Heart left ventricle (tissue), 16 donors: ENCODE results near the gene ASMTL. TPM values are rescaled to one million over a fixed set of nuclear protein-coding genes. Genes with fewer than 3 reads are reported as not detected.
A peak's percentile ranks its signal among the peaks of the same experiment; 100 is the strongest.

Experiments used
- ATAC-seq, 4 donors: fragments of 200-7000 bp; cut with Tn5 transposase; one replicate each; pipeline ENCODE4 v1.9.1; 2020 to 2022; ENCODE audit warnings: moderate library complexity in 4 of 4, mild to moderate bottlenecking in 3 of 4, moderate number of reproducible peaks in 1 of 4
- DNase-seq, 5 donors: peaks; one replicate each; pipeline ENCODE4 v3.0.0-alpha.2; 2020
- H3K27ac ChIP-seq, 12 donors: fragments of 200-600 bp; sonication (generic) in 4 of 12; one replicate each; pipeline versions ENCODE4 v1.5.0 to v1.8.0; 2016 to 2022; ENCODE audit warnings: mild to moderate bottlenecking in 2 of 12
- H3K27me3 ChIP-seq, 9 donors: fragments of 200-600 bp; sonication (generic) in 2 of 9; one replicate each; pipeline versions ENCODE4 v1.5.1 to v1.8.0; 2016 to 2022; ENCODE audit warnings: mild to moderate bottlenecking in 3 of 9
- H3K36me3 ChIP-seq, 9 donors: fragments of 200-600 bp; sonication (generic) in 2 of 9; one replicate each; pipeline versions ENCODE4 v1.5.0 to v1.8.0; 2018 to 2022; ENCODE audit warnings: mild to moderate bottlenecking in 2 of 9
- H3K4me1 ChIP-seq, 12 donors: fragments of 200-600 bp; sonication (generic) in 4 of 12; one replicate each; pipeline versions ENCODE4 v1.5.0 to v1.8.0; 2016 to 2022; ENCODE audit warnings: mild to moderate bottlenecking in 3 of 12
- H3K4me3 ChIP-seq, 12 donors: fragments of 200-600 bp; sonication (generic) in 4 of 12; one replicate each; pipeline versions ENCODE4 v1.5.0 to v1.8.0; 2017 to 2022; ENCODE audit warnings: mild to moderate bottlenecking in 9 of 12, moderate library complexity in 4 of 12
- H3K9me3 ChIP-seq, 12 donors: fragments of 200-600 bp; sonication (generic) in 4 of 12; one replicate each; pipeline versions ENCODE4 v1.5.0 to v1.8.0; 2016 to 2022; ENCODE audit warnings: mild to moderate bottlenecking in 1 of 12
- CTCF ChIP-seq, 12 donors: fragments of 200-600 bp; sonication (generic) in 4 of 12; IDR thresholded peaks; one replicate each; pipeline versions ENCODE4 v1.5.0 to v1.8.0; 2018 to 2022; ENCODE audit warnings: antibody characterized with exemption in 12 of 12, mild to moderate bottlenecking in 5 of 12
- POLR2A ChIP-seq, 2 donors: fragments of 450-650 bp; IDR thresholded peaks; one replicate each; pipeline ENCODE4 v1.6.1; 2017; ENCODE audit warnings: antibody characterized with exemption in 2 of 2, mild to moderate bottlenecking in 2 of 2, moderate library complexity in 2 of 2
- WGBS, 4 donors: extraction: QIAGEN DNeasy Blood & Tissue Kit in 2 of 4; methylation state at CpG; one replicate each; pipeline versions ENCODE4 v1.1.5 to v1.1.7; 2013 to 2018; 5-methylcytosine and 5-hydroxymethylcytosine counted together
- intact Hi-C, 10 donors: fragments of 100-400 bp; cut with DNase I; formaldehyde crosslinking; loops; one replicate each; pipeline versions ENCODE4 v1.11.1 to v1.14.2; 2022
- long read RNA-seq, 3 donors: library from polyadenylated mRNA; unstranded; transcript quantifications; one replicate each; pipeline ENCODE4 v2.0.0, GENCODE V29; 2020 to 2021
- polyA plus RNA-seq, 2 donors: library from polyadenylated mRNA; stranded (reverse); fragments of 200-250 nt; gene quantifications; one replicate each; pipeline ENCODE4 v1.2.3, GENCODE V29; 2013
- total RNA-seq, 9 donors: library from RNA; depleted of rRNA in 2 of 9; stranded (reverse); fragments of >200 nt in 2 of 9; fragmentation: NEBNext Ultra II Directional in 3 of 9; extraction: Animal tissue kit (Norgen Biotek cat#: 25700) in 3 of 9; gene quantifications; one replicate each; pipeline versions ENCODE4 v1.1.0 to v1.2.4, GENCODE V29; 2016 to 2023
- donor health status: ischemic (EF 13 %, LVEDD 7.1; RV severe dilation, severe dysfunction).
- donor health status: healthy with polysubstance abuse.
- donor health status: DM: no; HTN: yes; CAD: no.
- donor health status: DM: no; HTN: no; CAD: no.
- donor health status: ischemic (EF 25% LVEDD 6.9; RV normal size, moderate dysfunction).
- donor health status: ischemic (EF 25% LVEDD 5.7; RV mildly dilated, moderate dysfunction).
- donor health status: healthy.
- donor health status: DM: yes; HTN: yes; CAD: no.
- donor health status: ischemic (EF 35%, LVEDD 5.7; RV mildly dilated, moderate dysfunction).
- donor health status: nonischemic (EF 11% LVEDD 7.7; RV severe dilation, severe dysfunction).
- donor health status: DM: yes; HTN: yes; CAD: no.
- donor health status: PGD.
- donor health status: ischemic (EF 29% LVEDD 5.4; RV normal size, mild dysfunction).
- donor health status: nonischemic (EF 23%, LVEDD 6.1; RV moderate dilation, normal function).

Gene ASMTL
- total RNA-seq (10 to 100 TPM; 25.3 to 44.6 (median 29.1) TPM), polyA plus RNA-seq (10 to 100 TPM; 20.2 to 42.3 TPM)
- long read RNA-seq, donor 1, transcript ASMTL-201 (13 exons, 2,027 nt) = major isoform, 75 of 91 reads
- long read RNA-seq, donor 1, partial matches to known transcripts = 12 of 91 reads
- long read RNA-seq, donor 1, other reads (novel, unspliced or antisense) = 3 of 91 reads
- long read RNA-seq, donor 2, transcript ASMTL-201 (13 exons, 2,027 nt) = major isoform, 513 of 551 reads
- long read RNA-seq, donor 2, partial matches to known transcripts = 18 of 551 reads
- long read RNA-seq, donor 2, other reads (novel, unspliced or antisense) = 17 of 551 reads
- long read RNA-seq, donor 3, transcript ASMTL-201 (13 exons, 2,027 nt) = major isoform, 70 of 81 reads
- long read RNA-seq, donor 3, partial matches to known transcripts = 5 of 81 reads
- long read RNA-seq, donor 3, other reads (novel, unspliced or antisense) = 3 of 81 reads

GRCh38 chrX:1452516-1453394 is at the start of gene ASMTL:
Gene ASMTL (minus strand): TSS chrX:1452909. CDS start chrX:1452840, 69 bp downstream.
- DNase-seq (peak; percentile 99 to 100 (median 100)), ATAC-seq (peak; percentile 93 to 97 (median 95))
- peak within 1 kb of the TSS; percentile 33 to 99 (median 87) for H3K4me3 ChIP-seq
- no peaks in the 10 kb centered on the region for H3K27me3 ChIP-seq
- H3K9me3 ChIP-seq = no peaks in the 10 kb centered on the region
- H3K27ac ChIP-seq = peak within 1 kb of the TSS; percentile 75 to 95 (median 81)
- H3K36me3 ChIP-seq = no peaks in the 10 kb centered on the region
- peak in 1 of 2 donors; percentile 80 for TF ChIP-seq POLR2A (IDR thresholded peaks at IDR 0.05)
- TF ChIP-seq CTCF (IDR thresholded peaks at IDR 0.05) = no peak
- 0 to 2% (median 1%) methylated on average over 40 to 76 of the region's 76 CpGs for WGBS, 4 donors
- intact Hi-C loops = loop anchor here in 7 of 10 donors (2.0 to 10.0 kb wide), 10 partner anchors 60 to 1362 kb away; partner anchors contain the start of genes SLC25A6 (in 5 of the 7) and AKAP17A (in 4 of the 7)
- peaks cover 0 to 25% (median 11%) of the 10 kb centered on the region in 12 donors for H3K4me1 ChIP-seq

GRCh38 chrX:1502241-1502640 is 49.5 kb upstream of the ASMTL start:
- ATAC-seq (no peak), DNase-seq (no peak)
- Histone ChIP-seq H3K4me1 (peaks cover 0 to 52% (median 2%) of the 10 kb centered on the region in 12 donors), H3K9me3 (no peaks in the 10 kb centered on the region), H3K27ac (peak overlapping the region in 7 of 12 donors; percentile 30 to 88 (median 84)), H3K36me3 (no peaks in the 10 kb centered on the region), H3K27me3 (no peaks in the 10 kb centered on the region), H3K4me3 (no peak overlapping the region)
- 46 to 52% (median 50%) methylated on average over 8 to 12 of the region's 12 CpGs for WGBS, 4 donors
- intact Hi-C loops = no loop called here
- no peak for TF ChIP-seq POLR2A (IDR thresholded peaks at IDR 0.05)
- no peak for TF ChIP-seq CTCF (IDR thresholded peaks at IDR 0.05)

GRCh38 chrX:1500701-1501624 is 48.3 kb upstream of the ASMTL start:
- peak overlapping the region; percentile 12 to 88 (median 76) for H3K27ac ChIP-seq
- ATAC-seq = peak; percentile 59 to 67 (median 62)
- 64 to 73% (median 67%) methylated on average over 16 to 23 of the region's 23 CpGs for WGBS, 4 donors
- H3K9me3 ChIP-seq = no peaks in the 10 kb centered on the region
- H3K36me3 ChIP-seq = no peaks in the 10 kb centered on the region
- H3K27me3 ChIP-seq = no peaks in the 10 kb centered on the region
- TF ChIP-seq CTCF (IDR thresholded peaks at IDR 0.05) = no peak
- no peak for TF ChIP-seq POLR2A (IDR thresholded peaks at IDR 0.05)
- intact Hi-C loops = no loop called here
- peaks cover 0 to 48% (median 2%) of the 10 kb centered on the region in 12 donors for H3K4me1 ChIP-seq
- peak overlapping the region in 8 of 12 donors; percentile 6 to 39 (median 19) for H3K4me3 ChIP-seq
- no peak for DNase-seq
